HepG2 (cell line): ENCODE results near the gene IGF2BP1. TPM values are rescaled to one million over a fixed set of nuclear protein-coding genes. Genes with fewer than 3 reads are reported as not detected.

Source experiments
- CEBPG ChIP-seq: IDR thresholded peaks from 2 replicates; pipeline ENCODE4 v1.6.1; 2016
- GABPA ChIP-seq, 2 experiments: IDR thresholded peaks; 2 replicates each; pipeline ENCODE4 v1.6.1; 2011 to 2016; ENCODE audit warnings: low read depth in 2 of 2, low read length in 1 of 2, missing biosample characterization in 1 of 2, missing genetic modification characterization in 1 of 2
- HNRNPLL ChIP-seq: fragments of 200-400 bp; formaldehyde crosslinking; IDR thresholded peaks from 2 replicates; pipeline ENCODE4 v1.6.1; 2017; ENCODE audit warnings: mild to moderate bottlenecking, low read depth, low read length; ENCODE audit not compliant: poor library complexity, severe bottlenecking
- JUND ChIP-seq: sonication (generic); formaldehyde crosslinking; IDR thresholded peaks from 2 replicates; pipeline ENCODE4 v1.8.0; 2022; ENCODE audit warnings: mild to moderate bottlenecking, missing genetic modification reagents
- NFE2 ChIP-seq: sonication (generic); formaldehyde crosslinking; IDR thresholded peaks from 2 replicates; pipeline ENCODE4 v1.4.0; 2020; ENCODE audit warnings: missing genetic modification reagents
- RERE ChIP-seq: IDR thresholded peaks from 2 replicates; pipeline ENCODE4 v1.6.1; 2016; ENCODE audit warnings: low read depth, missing genetic modification reagents, missing compliant biosample characterization
- SOX6 ChIP-seq, 2 experiments: fragments of 450-650 bp in 1 of 2; sonication (generic) in 1 of 2; formaldehyde crosslinking in 1 of 2; IDR thresholded peaks; 2 replicates each; pipeline versions ENCODE4 v1.4.0 to v1.6.1; 2017 to 2020; ENCODE audit warnings: antibody characterized with exemption in 1 of 2, mild to moderate bottlenecking in 1 of 2, missing genetic modification reagents in 1 of 2
- THRA ChIP-seq: sonication (generic); formaldehyde crosslinking; IDR thresholded peaks from 2 replicates; pipeline ENCODE4 v1.4.0; 2020; ENCODE audit warnings: missing genetic modification reagents, borderline replicate concordance
- TRIM22 ChIP-seq: fragments of 450-650 bp; IDR thresholded peaks from 2 replicates; pipeline ENCODE4 v1.6.1; 2017
- YEATS2 ChIP-seq: sonication (generic); formaldehyde crosslinking; IDR thresholded peaks from 2 replicates; pipeline ENCODE4 v1.4.0; 2020; ENCODE audit warnings: missing genetic modification reagents, borderline replicate concordance
- ZNF24 ChIP-seq: fragments of 450-650 bp; IDR thresholded peaks from 2 replicates; pipeline ENCODE4 v1.6.1; 2017; ENCODE audit warnings: antibody characterized with exemption, mild to moderate bottlenecking
- ZNF503 ChIP-seq: sonication (generic); formaldehyde crosslinking; IDR thresholded peaks from 2 replicates; pipeline ENCODE4 v1.4.0; 2020; ENCODE audit warnings: missing genetic modification reagents
- ZNF598 ChIP-seq: sonication (generic); formaldehyde crosslinking; IDR thresholded peaks from 2 replicates; pipeline ENCODE4 v1.5.1; 2020; ENCODE audit warnings: mild to moderate bottlenecking, missing genetic modification reagents, borderline replicate concordance
- ZNF704 ChIP-seq: sonication (generic); formaldehyde crosslinking; IDR thresholded peaks from 2 replicates; pipeline ENCODE4 v1.8.1; 2023; ENCODE audit warnings: mild to moderate bottlenecking, inconsistent platforms, moderate library complexity, missing genetic modification reagents, borderline replicate concordance
- ZNF83 ChIP-seq: sonication (generic); formaldehyde crosslinking; IDR thresholded peaks from 2 replicates; pipeline ENCODE4 v1.4.0; 2020; ENCODE audit warnings: missing genetic modification reagents, mild to moderate bottlenecking, borderline replicate concordance
- ZNF839 ChIP-seq: sonication (generic); formaldehyde crosslinking; IDR thresholded peaks from 2 replicates; pipeline ENCODE4 v1.4.0; 2020; ENCODE audit warnings: missing genetic modification reagents, mild to moderate bottlenecking, borderline replicate concordance
- ZNF891 ChIP-seq: sonication (generic); formaldehyde crosslinking; IDR thresholded peaks from 2 replicates; pipeline ENCODE4 v1.5.0; 2020; ENCODE audit warnings: mild to moderate bottlenecking, missing genetic modification reagents
- polyA plus RNA-seq, 8 experiments: library from polyadenylated mRNA; depleted of rRNA in 3 of 8; stranded (reverse) in 7 of 8; unstranded in 1 of 8; fragments of >200 nt; fragmentation: Illumina TruSeq in 4 of 8; extraction: Trizol in 4 of 8; gene quantifications; 2 replicates each; pipeline versions ENCODE4 v1.2.1 to v1.2.3, GENCODE V29; 2011 to 2016; ENCODE audit warnings: low read depth in 4 of 8, missing spikeins in 1 of 8, mixed read lengths in 1 of 8; ENCODE audit not compliant: insufficient read depth in 1 of 8
- total RNA-seq, 5 experiments: library from RNA; depleted of rRNA; stranded (reverse); fragments of >200 nt; fragmentation: Illumina TruSeq; extraction: Trizol; gene quantifications; 2 replicates each; pipeline ENCODE4 v1.2.3, GENCODE V29; 2016; ENCODE audit warnings: low read depth in 1 of 5

IGF2BP1 gene
- total and polyA plus RNA-seq, 2 of the 13 experiments (the other 11 are each of a cell fraction or from before 2014, with no cell fraction given) = 29.7 to 75.1 TPM

- TF ChIP-seq ZNF704 (CRISPR knock-in tag) = no peak; the same call in 1 of the 2 replicates
- TF ChIP-seq ZNF839 (CRISPR knock-in tag) = 0 out of 2 replicates have a peak, but pooled peaks have one; percentile 15
- no peak for TF ChIP-seq CEBPG (CRISPR knock-in tag)
- TF ChIP-seq ZNF24 = no peak
- no peak for TF ChIP-seq NFE2
- no peak for TF ChIP-seq ZNF503 (CRISPR knock-in tag)
- no peak for TF ChIP-seq RERE (CRISPR knock-in tag)
- TF ChIP-seq SOX6 (IDR thresholded peaks at IDR 0.05) = no peak
- TF ChIP-seq SOX6 (CRISPR knock-in tag; IDR thresholded peaks at IDR 0.05) = peak; percentile 49
- no peak; the same call in 1 of the 2 replicates for TF ChIP-seq THRA (CRISPR knock-in tag)
- peak; percentile 41 for TF ChIP-seq HNRNPLL
- TF ChIP-seq GABPA (IDR thresholded peaks at IDR 0.05; ENCODE audit: low read depth, low read length) = no peak
- TF ChIP-seq GABPA (CRISPR knock-in tag; IDR thresholded peaks at IDR 0.05; ENCODE audit: low read depth) = no peak
- TF ChIP-seq ZNF891 (CRISPR knock-in tag) = peak; percentile 57; the same call in 1 of the 2 replicates
- TF ChIP-seq ZNF83 (CRISPR knock-in tag) = no peak
- peak; percentile 50; the same call in 1 of the 2 replicates for TF ChIP-seq YEATS2
- TF ChIP-seq ZNF598 (CRISPR knock-in tag) = peak; percentile 21; the same call in 1 of the 2 replicates
- TF ChIP-seq TRIM22 = no peak
- no peak for TF ChIP-seq JUND (CRISPR knock-in tag)
Measured at GRCh38 chr17:48997103-48997826, at the start of gene IGF2BP1 (continued).
